HG03378 (cell line): ENCODE measurements around the gene ADH5.
"Not testable (repeated sequence)": the region's sequence is repeated elsewhere in the genome, so short reads cannot be mapped to it uniquely, and the experiment has no call there.

Experiments used
- ATAC-seq: cut with Tn5 transposase; IDR thresholded peaks from one replicate; pipeline ENCODE4 v1.9.1; 2021; ENCODE audit warnings: mild to moderate bottlenecking, moderate library complexity; ENCODE audit not compliant: unreplicated experiment

Gene ADH5

GRCh38 chr4:99088481-99089365 lies at the start of gene ADH5:
TSS of gene ADH5 (minus strand) at chr4:99088788. CDS start at chr4:99088700, 88 bp downstream.
- peak; percentile 76 for ATAC-seq

- no peak for ATAC-seq
Observed at GRCh38 chr4:99136329-99136728, 47.7 kb upstream of the ADH5 start.

- no peak for ATAC-seq
Observed at GRCh38 chr4:99135541-99136162, 47.1 kb upstream of the ADH5 start.

- no peak for ATAC-seq
Observed at GRCh38 chr4:99134586-99134985, 46.0 kb upstream of the ADH5 start.

GRCh38 chr4:99131378-99131777 lies 42.8 kb upstream of the ADH5 start:
- ATAC-seq = no peak

- ATAC-seq = no peak
Observed at GRCh38 chr4:99126376-99126775, 37.8 kb upstream of the ADH5 start.

GRCh38 chr4:99121008-99121407 lies 32.4 kb upstream of the ADH5 start:
- no peak for ATAC-seq

GRCh38 chr4:99120501-99120900 lies 31.9 kb upstream of the ADH5 start:
- no peak for ATAC-seq

GRCh38 chr4:99117876-99118693 lies 29.5 kb upstream of the ADH5 start:
- no peak for ATAC-seq

GRCh38 chr4:99117122-99117841 lies 28.7 kb upstream of the ADH5 start:
- ATAC-seq = not testable (repeated sequence)

- not testable (repeated sequence) for ATAC-seq
Observed at GRCh38 chr4:99109286-99109685, 20.7 kb upstream of the ADH5 start.

GRCh38 chr4:99104153-99104552 lies 15.6 kb upstream of the ADH5 start:
- ATAC-seq = no peak

GRCh38 chr4:99103166-99103565 lies 14.6 kb upstream of the ADH5 start:
- ATAC-seq = no peak

- ATAC-seq = no peak
Observed at GRCh38 chr4:99102634-99103033, 14.0 kb upstream of the ADH5 start.

- ATAC-seq = no peak
Observed at GRCh38 chr4:99100876-99101275, 12.3 kb upstream of the ADH5 start.

- ATAC-seq = not testable (repeated sequence)
Observed at GRCh38 chr4:99099814-99100213, 11.2 kb upstream of the ADH5 start.

GRCh38 chr4:99099311-99099710 lies 10.7 kb upstream of the ADH5 start:
- no peak for ATAC-seq

- ATAC-seq = not testable (repeated sequence)
Observed at GRCh38 chr4:99091841-99092240, 3.3 kb upstream of the ADH5 start.

- no peak for ATAC-seq
Observed at GRCh38 chr4:99091216-99091575, 2.6 kb upstream of the ADH5 start.

- ATAC-seq = no peak
Observed at GRCh38 chr4:99090481-99091215, 2.1 kb upstream of the ADH5 start.
